ENCODE data around the gene NKX2-8.
"Not testable (repeated sequence)": the region's sequence is repeated elsewhere in the genome, so short reads cannot be mapped to it uniquely, and the experiment has no call there.

NKX2-8 gene

GRCh38 chr14:36580141-36580855, 2.1 kb downstream of the NKX2-8 start:
- DNase-seq: no peak

GRCh38 chr14:36579573-36580140, 2.8 kb downstream of the NKX2-8 start:
- no peak for DNase-seq

GRCh38 chr14:36579001-36579555, 3.3 kb downstream of the NKX2-8 start:
- DNase-seq: no peak

GRCh38 chr14:36570065-36570464, 12.3 kb downstream of the NKX2-8 start:
- DNase-seq: no peak

DNA sequence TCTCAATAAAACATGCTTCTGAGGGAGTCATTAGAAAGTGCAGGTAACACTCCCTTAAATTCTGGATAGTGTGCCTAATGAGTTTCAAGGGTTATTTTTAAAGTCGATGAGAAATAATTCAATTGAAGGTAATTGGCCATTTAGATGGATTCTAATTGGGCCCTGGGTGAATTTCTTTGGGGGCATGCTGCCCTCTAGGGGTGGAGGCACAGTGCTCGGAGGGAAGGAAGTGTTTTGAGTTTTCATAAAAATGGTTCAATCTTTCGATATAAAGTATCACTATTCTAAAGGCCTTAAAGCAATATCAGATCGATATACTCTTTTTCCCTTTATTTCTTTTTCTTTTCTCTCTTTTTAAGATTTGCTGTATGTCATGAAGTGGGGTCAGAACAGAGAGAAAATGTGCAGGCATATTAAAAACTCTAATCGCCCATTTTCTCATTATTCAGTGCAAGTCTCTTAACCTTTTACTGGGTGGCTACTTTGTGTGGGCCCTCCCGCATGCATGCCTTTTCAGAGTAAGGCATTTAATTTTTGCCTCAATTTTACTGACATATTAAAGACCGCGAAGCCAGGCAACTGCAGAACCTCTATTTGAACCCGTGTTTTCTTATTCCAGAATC, 25.5 kb downstream of the NKX2-8 start:
- DNase-seq: peak; percentile 3

- no peak for DNase-seq
Measured at GRCh38 chr14:36555998-36556743, 26.2 kb downstream of the NKX2-8 start.

- DNase-seq: peak; percentile 48
Measured at GRCh38 chr14:36553656-36554260, 28.7 kb downstream of the NKX2-8 start.

DNA sequence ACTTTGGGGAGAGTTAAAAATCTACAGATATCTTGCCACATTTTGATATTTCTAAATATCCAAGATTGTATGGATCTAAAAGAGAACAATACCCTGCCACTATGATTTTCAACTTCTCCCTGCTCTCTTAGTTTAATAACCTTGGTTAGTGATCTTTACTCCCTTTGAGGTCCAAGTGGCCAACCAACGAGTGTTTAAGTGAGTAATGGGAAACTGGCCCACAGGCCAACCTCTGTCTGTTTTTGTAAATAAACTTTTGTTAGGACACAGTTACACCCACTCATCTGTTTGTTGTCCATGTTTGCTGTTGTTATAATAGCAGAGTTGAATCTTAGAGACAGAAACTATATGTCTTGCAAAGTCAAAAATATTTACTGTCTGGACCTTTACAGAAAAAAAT, 31.5 kb downstream of the NKX2-8 start:
- DNase-seq: no peak

GRCh38 chr14:36544280-36544679, 38.1 kb downstream of the NKX2-8 start:
- not testable (repeated sequence) for DNase-seq

DNA sequence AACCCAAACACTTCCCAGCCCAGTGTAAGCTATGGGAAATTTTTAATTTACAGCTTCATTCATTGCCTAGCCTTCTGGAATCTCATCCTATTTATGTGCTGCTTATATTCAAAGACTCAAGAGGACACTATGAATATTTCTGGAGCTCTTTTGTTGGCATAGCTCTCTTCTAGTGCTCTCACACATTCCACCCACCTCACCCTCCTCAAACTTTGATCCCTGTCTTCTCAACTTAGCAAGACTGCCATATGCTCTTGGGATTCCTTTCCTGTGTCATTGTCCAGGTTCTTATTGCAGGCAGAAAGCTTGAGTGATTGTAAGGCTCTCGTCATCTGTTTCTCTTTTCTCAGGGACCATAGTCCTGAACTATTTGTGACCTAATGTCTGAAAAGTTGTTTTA, 44.4 kb downstream of the NKX2-8 start:
- DNase-seq: no peak

All from fibroblast of skin of scalp (primary cell).